HEK293 (cell line): Measurements from ENCODE around the gene LKAAEAR1.

Experiments used
- ATF2 ChIP-seq: fragments of 450-650 bp; formaldehyde crosslinking; IDR thresholded peaks from 2 replicates; pipeline ENCODE4 v1.5.1; 2016; ENCODE audit warnings: missing biosample characterization, missing genetic modification characterization, low read depth
- FEZF1 ChIP-seq: fragments of 450-650 bp; formaldehyde crosslinking; IDR thresholded peaks from 2 replicates; pipeline ENCODE4 v1.5.1; 2016; ENCODE audit warnings: missing biosample characterization, missing genetic modification characterization
- KLF16 ChIP-seq: fragments of 450-650 bp; formaldehyde crosslinking; IDR thresholded peaks from 2 replicates; pipeline ENCODE4 v1.5.1; 2017; ENCODE audit warnings: missing biosample characterization, missing genetic modification characterization
- MEIS1 ChIP-seq: sonication (generic); formaldehyde crosslinking; IDR thresholded peaks from 2 replicates; pipeline ENCODE4 v1.8.1; 2022; ENCODE audit warnings: missing genetic modification reagents, mild to moderate bottlenecking, borderline replicate concordance
- RBAK ChIP-seq: fragments of 450-650 bp; formaldehyde crosslinking; IDR thresholded peaks from 2 replicates; pipeline ENCODE4 v1.5.1; 2016; ENCODE audit warnings: missing biosample characterization, missing genetic modification characterization
- YY1 ChIP-seq: fragments of 450-650 bp; formaldehyde crosslinking; IDR thresholded peaks from 2 replicates; pipeline ENCODE4 v1.5.1; 2018; ENCODE audit warnings: missing biosample characterization, missing genetic modification characterization
- ZBTB21 ChIP-seq: fragments of 450-650 bp; formaldehyde crosslinking; IDR thresholded peaks from 2 replicates; pipeline ENCODE4 v1.5.1; 2017; ENCODE audit warnings: missing biosample characterization, missing genetic modification characterization
- ZFP41 ChIP-seq: fragments of 450-650 bp; formaldehyde crosslinking; IDR thresholded peaks from 2 replicates; pipeline ENCODE4 v1.5.1; 2016; ENCODE audit warnings: missing biosample characterization, missing genetic modification characterization, borderline replicate concordance
- ZNF202 ChIP-seq: fragments of 450-650 bp; formaldehyde crosslinking; IDR thresholded peaks from 2 replicates; pipeline ENCODE4 v1.5.1; 2016; ENCODE audit warnings: missing biosample characterization, missing genetic modification characterization, borderline replicate concordance
- ZNF274 ChIP-seq, 2 experiments: fragments of 200-500 bp in 1 of 2; fragments of 450-650 bp in 1 of 2; sonication (Bioruptor generic) in 1 of 2; formaldehyde crosslinking in 1 of 2; IDR thresholded peaks; 2 replicates each; pipeline versions ENCODE4 v1.5.1 to v1.6.1; 2014 to 2016; ENCODE audit warnings: borderline replicate concordance in 1 of 2, inconsistent platforms in 1 of 2, low read length in 1 of 2, missing biosample characterization in 1 of 2, missing genetic modification characterization in 1 of 2
- ZNF473 ChIP-seq: fragments of 450-650 bp; formaldehyde crosslinking; IDR thresholded peaks from 2 replicates; pipeline ENCODE4 v1.5.1; 2017; ENCODE audit warnings: missing biosample characterization, missing genetic modification characterization
- ZNF747 ChIP-seq: fragments of 450-650 bp; formaldehyde crosslinking; IDR thresholded peaks from 2 replicates; pipeline ENCODE4 v1.5.1; 2016; ENCODE audit warnings: missing biosample characterization, missing genetic modification characterization
- TF ChIP-seq, protein P1 (sequence below): fragments of 450-650 bp; formaldehyde crosslinking; IDR thresholded peaks from 2 replicates; pipeline ENCODE4 v1.5.1; 2016; ENCODE audit warnings: missing biosample characterization, missing genetic modification characterization
- TF ChIP-seq, protein P2 (sequence below): fragments of 450-650 bp; formaldehyde crosslinking; IDR thresholded peaks from 2 replicates; pipeline ENCODE4 v1.5.1; 2016; ENCODE audit warnings: missing biosample characterization, missing genetic modification characterization

DNA sequence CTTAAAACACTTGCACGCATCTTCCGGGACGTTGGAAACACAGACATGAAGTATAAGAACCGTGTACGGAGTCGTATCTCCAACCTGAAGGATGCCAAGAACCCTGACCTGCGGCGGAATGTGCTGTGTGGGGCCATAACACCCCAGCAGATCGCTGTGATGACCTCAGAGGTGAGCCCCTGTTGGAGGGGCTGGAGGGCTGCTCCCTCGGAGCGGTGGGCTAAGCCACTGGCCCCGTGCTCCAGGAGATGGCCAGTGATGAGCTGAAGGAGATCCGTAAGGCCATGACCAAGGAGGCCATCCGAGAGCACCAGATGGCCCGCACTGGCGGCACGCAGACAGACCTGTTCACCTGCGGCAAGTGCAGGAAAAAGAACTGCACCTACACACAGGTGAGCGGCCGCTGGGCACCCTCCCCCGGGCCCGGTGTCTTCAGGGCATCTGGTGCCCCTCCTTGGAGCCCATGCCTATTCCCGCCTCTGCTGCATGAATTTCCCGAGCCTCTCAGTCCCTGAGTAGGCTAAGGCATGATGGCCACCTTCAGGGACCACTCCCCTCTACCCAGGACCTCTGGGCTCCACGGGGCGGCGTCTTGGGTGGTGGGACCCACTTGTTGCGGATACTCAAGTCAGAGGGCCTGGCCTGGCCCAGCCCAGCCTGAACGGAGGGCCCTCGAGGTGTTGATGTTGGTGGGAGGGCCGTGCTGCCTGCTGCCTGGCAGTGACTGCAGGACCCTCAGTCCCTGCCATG is 13.8 kb downstream of the LKAAEAR1 start:
- TF ChIP-seq YY1 (tag by site-specific recombination): no peak
- TF ChIP-seq KLF16 (tag by site-specific recombination): no peak
- TF ChIP-seq, protein P1, sequence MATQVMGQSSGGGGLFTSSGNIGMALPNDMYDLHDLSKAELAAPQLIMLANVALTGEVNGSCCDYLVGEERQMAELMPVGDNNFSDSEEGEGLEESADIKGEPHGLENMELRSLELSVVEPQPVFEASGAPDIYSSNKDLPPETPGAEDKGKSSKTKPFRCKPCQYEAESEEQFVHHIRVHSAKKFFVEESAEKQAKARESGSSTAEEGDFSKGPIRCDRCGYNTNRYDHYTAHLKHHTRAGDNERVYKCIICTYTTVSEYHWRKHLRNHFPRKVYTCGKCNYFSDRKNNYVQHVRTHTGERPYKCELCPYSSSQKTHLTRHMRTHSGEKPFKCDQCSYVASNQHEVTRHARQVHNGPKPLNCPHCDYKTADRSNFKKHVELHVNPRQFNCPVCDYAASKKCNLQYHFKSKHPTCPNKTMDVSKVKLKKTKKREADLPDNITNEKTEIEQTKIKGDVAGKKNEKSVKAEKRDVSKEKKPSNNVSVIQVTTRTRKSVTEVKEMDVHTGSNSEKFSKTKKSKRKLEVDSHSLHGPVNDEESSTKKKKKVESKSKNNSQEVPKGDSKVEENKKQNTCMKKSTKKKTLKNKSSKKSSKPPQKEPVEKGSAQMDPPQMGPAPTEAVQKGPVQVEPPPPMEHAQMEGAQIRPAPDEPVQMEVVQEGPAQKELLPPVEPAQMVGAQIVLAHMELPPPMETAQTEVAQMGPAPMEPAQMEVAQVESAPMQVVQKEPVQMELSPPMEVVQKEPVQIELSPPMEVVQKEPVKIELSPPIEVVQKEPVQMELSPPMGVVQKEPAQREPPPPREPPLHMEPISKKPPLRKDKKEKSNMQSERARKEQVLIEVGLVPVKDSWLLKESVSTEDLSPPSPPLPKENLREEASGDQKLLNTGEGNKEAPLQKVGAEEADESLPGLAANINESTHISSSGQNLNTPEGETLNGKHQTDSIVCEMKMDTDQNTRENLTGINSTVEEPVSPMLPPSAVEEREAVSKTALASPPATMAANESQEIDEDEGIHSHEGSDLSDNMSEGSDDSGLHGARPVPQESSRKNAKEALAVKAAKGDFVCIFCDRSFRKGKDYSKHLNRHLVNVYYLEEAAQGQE (tag by site-specific recombination): no peak
- TF ChIP-seq, protein P2, sequence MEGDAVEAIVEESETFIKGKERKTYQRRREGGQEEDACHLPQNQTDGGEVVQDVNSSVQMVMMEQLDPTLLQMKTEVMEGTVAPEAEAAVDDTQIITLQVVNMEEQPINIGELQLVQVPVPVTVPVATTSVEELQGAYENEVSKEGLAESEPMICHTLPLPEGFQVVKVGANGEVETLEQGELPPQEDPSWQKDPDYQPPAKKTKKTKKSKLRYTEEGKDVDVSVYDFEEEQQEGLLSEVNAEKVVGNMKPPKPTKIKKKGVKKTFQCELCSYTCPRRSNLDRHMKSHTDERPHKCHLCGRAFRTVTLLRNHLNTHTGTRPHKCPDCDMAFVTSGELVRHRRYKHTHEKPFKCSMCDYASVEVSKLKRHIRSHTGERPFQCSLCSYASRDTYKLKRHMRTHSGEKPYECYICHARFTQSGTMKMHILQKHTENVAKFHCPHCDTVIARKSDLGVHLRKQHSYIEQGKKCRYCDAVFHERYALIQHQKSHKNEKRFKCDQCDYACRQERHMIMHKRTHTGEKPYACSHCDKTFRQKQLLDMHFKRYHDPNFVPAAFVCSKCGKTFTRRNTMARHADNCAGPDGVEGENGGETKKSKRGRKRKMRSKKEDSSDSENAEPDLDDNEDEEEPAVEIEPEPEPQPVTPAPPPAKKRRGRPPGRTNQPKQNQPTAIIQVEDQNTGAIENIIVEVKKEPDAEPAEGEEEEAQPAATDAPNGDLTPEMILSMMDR (tag by site-specific recombination): no peak
- no peak for TF ChIP-seq ZNF747
- TF ChIP-seq ZNF473 (tag by site-specific recombination): no peak
- TF ChIP-seq RBAK: no peak
- no peak for TF ChIP-seq ZNF274 (IDR thresholded peaks at IDR 0.05; ENCODE audit: low read length)
- no peak for TF ChIP-seq ZNF274 (tag by site-specific recombination; IDR thresholded peaks at IDR 0.05; ENCODE audit: borderline replicate concordance)
- no peak for TF ChIP-seq ZBTB21 (tag by site-specific recombination)
- TF ChIP-seq MEIS1: no peak
- TF ChIP-seq FEZF1 (tag by site-specific recombination): no peak
- no peak for TF ChIP-seq ZFP41
- TF ChIP-seq ATF2 (tag by site-specific recombination): no peak
- TF ChIP-seq ZNF202 (tag by site-specific recombination): no peak
